GM12892 (cell line): ENCODE measurements around the gene MINK1.

ENCODE experiments used
- POLR2A ChIP-seq: IDR thresholded peaks from 2 replicates; pipeline ENCODE4 v1.6.1; 2011; ENCODE audit warnings: low read depth, low read length, control low read depth
- POLR2AphosphoS5 ChIP-seq: IDR thresholded peaks from 2 replicates; pipeline ENCODE4 v1.6.1; 2011; ENCODE audit warnings: low read depth, low read length, control low read depth
- TAF1 ChIP-seq: IDR thresholded peaks from 2 replicates; pipeline ENCODE4 v1.6.1; 2011; ENCODE audit warnings: low read depth, mild to moderate bottlenecking, control low read depth, low read length, borderline replicate concordance

DNA sequence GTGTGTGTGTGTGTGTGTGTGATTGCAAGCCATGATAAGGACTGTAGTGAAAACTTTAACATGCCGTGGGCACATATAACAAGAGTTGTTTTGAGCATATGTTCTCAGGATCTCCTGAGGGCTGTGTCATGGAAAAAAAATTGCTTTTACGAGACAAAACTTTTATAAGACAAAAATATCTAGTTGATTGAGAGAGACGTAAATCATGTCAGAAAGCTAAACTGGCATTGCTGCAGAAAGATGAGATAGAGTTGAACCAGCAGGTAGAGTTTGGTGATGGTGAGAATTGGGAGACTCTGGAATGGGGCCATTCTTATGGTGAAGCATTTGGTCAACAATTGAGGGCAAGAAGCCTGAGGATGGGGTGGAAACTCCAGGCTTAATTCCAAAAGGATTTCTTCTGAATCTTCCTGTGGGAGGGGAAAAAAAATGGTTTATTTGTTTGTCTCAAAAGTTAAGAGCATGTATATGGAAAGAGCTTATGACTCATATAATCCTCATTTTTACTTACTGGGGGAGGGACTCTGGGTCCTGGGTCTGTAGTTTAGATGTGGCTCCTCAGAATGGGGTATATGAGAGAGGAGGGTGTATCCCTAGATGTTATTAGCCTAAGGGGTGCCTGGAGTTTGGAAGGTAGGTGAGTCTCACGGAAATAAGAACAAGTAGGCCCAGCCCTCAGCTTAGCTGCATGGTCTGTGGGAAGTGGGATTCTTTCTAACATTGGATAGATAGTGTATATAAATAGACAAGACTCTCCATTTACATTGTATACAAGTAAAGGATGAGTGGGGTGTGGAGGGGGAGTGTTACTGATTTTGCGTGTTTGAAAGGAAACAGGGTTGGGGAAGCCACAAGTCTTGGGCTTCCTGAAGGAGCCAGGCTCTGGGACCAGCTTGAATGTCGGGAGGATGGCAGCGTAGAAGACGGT is 7.1 kb downstream of the MINK1 start:
- TF ChIP-seq POLR2A (no peak), POLR2AphosphoS5 (no peak), TAF1 (no peak)
